Stimulated activated CD8-positive, alpha-beta memory T cell treated with anti-CD3 and anti-CD28 coated beads, Interleukin-12 subunit alpha, Interleukin-12 subunit beta, amount 100 ng/mL, for 4 hours (primary cell): ENCODE data around the gene SLC29A3.
"Not testable (repeated sequence)": the region's sequence is repeated elsewhere in the genome, so short reads cannot be mapped to it uniquely, and the experiment has no call there.

Experiments used
- DNase-seq: peaks from one replicate; pipeline ENCODE4 v3.0.0-alpha.2; 2020; ENCODE audit warnings: low read depth

The SLC29A3 gene

DNA sequence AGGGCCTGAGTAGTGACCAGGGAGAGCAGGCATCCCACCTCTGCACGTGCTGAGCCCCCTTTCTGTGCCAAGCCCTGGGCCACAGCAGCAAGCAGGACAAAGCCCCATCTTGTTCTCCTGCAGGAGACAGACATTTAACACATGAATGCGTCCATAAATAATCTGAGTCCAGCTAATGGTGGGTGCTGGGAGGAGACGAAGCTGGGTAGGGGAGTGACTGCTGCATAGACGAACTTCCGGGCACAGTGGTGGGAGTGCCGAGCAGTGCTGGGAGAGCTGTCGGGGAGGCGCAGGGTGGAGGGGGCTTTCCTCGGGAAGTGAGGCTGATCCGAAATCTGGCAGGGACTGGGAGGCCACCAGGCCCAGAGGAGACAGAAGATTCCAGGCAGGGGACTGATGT is 35.2 kb upstream of the SLC29A3 start:
- DNase-seq = no peak

DNA sequence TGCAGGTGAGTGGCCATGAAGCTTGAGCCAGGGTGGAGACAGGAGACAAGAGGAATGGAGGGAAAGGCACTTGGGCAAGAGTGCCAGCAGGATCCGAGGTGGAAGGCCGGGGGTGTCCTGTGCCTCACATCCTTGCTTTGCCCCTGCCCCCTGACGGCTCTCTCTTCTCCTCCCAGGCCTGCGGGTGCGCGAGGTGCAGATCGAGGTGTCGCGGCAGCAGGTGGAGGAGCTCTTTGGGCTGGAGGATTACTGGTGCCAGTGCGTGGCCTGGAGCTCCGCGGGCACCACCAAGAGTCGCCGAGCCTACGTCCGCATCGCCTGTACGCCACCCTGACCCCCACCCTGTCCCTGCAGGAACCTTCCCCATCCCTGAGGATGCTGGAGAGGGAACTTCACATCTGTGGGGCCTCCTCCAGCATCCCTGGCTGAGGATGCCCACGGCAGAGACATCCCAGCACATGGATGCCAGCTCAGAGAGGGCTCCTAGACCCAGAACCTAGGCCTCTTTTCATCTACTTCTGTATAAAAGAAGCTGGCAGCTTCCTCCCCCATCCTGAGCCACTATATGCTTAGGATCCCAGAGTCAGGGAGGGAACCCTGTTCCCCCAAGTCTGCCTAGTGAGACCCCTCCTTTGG is 34.4 kb upstream of the SLC29A3 start:
- DNase-seq = no peak

DNA sequence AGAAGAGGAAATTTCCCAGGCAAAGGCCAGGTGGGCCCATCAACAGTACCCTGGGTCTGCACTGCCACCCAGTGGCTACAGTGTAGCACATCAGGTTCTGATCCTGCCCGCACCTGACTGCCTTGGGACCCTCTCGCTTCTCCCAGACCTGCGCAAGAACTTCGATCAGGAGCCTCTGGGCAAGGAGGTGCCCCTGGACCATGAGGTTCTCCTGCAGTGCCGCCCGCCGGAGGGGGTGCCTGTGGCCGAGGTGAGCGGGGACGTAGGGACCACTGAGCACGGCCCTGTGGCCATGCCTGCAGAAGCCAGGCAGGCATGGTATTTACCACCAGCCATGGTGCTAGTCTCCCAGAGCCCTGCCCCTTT is 33.9 kb upstream of the SLC29A3 start:
- DNase-seq = no peak

DNA sequence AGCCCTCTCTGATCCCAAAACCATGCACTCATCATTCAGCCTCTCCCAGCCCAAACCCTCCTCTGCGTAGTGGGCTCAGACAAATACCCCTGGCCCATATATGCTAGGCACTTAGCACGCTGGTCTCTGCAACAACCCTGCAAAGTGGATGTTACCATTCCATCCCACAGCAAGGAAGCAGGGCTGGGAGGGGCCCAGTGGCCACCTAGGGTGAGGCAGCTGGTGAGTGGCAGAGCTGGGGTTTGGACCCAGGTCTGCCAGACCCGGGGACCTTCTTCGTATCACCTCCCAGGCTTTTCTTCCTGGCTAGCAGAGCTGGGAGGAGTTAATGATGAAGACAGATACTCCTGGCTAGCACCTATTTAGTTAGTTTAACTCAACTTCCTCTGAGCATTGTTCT is 33.1 kb upstream of the SLC29A3 start:
- no peak for DNase-seq

DNA sequence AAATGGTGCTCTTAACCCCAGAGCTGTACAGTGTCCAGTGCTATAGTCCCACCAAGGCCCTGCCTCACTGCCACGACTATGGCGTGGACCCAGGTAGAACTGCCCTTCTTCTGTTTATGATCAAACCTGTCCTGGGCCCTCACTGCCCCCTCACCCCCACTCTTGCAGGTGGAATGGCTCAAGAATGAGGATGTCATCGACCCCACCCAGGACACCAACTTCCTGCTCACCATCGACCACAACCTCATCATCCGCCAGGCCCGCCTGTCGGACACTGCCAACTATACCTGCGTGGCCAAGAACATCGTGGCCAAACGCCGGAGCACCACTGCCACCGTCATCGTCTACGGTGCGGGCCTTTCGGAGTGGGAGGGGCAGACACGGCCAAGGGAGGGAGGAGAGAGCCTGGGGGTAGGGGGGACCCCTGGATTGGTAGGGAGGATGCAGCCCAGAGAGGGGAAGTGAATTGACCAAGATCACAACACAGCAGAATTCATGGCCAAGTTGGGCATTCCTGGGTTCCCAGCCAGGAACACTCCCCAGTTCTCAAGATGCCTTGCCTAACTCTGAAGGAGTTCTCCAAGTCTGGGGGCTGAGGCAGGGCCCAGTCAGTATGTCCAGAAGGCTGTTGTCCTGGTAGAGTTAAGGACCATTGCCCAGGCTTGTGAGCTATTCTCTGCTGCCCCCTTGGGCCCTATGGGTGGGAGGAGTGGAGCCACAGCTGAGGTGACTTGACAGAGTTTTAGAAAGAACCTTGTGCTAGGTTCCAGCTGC is 32.4 kb upstream of the SLC29A3 start:
- DNase-seq = no peak

DNA sequence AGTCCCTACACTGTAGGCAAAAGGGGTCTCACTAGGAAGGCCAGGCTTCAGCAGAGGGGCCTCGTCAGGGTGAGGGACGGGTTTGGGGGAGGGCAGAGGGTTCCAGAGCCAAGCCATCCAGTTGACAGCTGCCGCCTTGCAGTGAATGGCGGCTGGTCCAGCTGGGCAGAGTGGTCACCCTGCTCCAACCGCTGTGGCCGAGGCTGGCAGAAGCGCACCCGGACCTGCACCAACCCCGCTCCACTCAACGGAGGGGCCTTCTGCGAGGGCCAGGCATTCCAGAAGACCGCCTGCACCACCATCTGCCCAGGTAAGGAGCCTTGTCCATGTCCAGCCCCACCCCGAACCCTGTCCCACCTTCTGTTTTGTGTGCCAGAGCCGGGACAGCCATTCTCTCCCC is 31.6 kb upstream of the SLC29A3 start:
- no peak for DNase-seq

DNA sequence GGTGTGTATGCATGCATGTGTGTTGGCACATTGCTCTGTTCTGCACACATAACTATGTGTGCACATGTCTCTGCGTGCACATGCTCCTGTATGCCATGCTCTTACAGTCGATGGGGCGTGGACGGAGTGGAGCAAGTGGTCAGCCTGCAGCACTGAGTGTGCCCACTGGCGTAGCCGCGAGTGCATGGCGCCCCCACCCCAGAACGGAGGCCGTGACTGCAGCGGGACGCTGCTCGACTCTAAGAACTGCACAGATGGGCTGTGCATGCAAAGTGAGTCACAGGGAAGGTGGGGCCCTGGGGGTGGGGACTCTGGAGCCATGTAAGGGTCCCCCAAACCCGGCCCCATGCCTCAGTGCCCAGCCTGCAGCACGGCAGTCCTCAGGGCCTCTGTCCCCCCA is 30.6 kb upstream of the SLC29A3 start:
- DNase-seq = no peak

DNA sequence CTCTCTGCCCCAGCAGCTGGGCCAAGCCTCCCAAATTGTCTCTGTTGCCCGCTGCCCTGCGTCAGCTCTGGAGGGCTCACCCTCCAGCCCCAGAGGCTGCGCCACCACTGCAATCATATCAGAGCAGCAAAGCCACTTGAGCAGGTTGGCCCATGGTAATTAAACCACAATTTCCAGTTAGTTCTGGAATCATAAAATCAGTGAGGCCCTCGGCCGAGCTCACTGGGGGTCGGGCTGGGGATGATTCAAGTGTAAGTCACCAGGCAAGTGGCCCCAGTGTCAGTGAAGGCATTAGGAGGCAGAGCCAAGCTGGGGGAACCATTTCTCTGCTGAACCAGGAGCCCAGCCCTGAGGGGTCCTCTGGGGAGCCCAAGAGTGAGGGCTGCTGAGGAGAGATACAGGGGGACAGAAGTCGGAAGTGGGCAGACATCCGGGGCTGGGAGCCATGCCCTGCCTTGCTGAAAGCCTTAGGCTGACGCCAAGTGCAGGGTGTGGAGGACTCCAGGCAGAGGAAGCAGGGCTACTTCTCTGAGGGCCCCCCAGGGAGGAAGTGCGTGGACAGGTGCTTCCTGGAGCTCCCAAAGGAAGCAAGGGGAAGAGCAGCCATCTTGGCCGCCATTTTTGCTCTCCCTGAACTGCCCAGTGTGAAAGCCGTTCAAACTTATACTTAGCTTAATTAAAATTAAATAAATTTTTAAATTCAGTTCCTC is 29.5 kb upstream of the SLC29A3 start:
- DNase-seq = no peak

DNA sequence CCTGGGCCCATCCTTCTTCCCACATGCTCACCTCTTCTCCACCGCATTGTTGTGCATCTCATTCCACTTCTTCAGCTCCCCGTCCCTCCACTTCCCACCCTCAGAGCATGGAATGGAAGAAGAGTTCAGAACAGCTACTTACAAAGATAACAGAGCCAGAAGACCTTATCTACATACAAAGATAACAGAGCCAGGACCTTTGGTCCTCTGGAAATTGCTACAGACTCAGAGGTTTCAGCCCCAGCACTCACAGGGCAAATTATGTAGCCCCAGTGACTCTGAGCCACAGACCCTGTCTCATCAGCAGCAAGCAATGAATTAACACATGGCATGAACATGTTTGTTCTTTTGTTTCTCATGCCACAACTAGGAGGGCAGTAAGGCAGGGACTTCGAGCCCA is 28.7 kb upstream of the SLC29A3 start:
- no peak for DNase-seq

DNA sequence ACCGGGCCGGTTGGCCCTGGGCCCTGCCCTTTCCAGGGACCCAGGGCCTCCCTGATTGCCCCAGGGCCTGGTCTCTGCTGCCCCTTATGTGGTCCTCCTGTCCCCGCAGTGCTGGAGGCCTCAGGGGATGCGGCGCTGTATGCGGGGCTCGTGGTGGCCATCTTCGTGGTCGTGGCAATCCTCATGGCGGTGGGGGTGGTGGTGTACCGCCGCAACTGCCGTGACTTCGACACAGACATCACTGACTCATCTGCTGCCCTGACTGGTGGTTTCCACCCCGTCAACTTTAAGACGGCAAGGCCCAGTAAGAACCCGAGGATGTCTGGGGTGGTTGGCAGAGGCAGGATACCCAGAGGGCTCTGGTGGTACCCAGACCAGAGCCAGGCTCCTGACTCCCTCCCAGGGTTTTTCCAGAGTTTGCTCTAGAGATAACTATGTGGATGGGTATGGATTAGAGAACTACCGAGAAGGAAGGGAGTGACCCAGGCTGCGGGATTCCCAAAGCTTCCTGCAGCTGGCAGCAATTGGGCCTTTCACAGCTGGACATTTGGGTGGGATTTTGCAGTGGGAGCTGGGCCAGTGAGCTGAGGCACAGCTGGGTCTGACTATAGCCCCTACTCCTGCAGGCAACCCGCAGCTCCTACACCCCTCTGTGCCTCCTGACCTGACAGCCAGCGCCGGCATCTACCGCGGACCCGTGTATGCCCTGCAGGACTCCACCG is 28.1 kb upstream of the SLC29A3 start:
- no peak for DNase-seq

DNA sequence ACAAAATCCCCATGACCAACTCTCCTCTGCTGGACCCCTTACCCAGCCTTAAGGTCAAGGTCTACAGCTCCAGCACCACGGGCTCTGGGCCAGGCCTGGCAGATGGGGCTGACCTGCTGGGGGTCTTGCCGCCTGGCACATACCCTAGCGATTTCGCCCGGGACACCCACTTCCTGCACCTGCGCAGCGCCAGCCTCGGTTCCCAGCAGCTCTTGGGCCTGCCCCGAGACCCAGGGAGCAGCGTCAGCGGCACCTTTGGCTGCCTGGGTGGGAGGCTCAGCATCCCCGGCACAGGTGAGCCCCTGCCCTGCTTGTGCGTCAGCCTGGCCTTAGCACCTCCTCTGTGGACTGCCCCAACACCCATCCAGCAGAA is 27.5 kb upstream of the SLC29A3 start:
- no peak for DNase-seq

DNA sequence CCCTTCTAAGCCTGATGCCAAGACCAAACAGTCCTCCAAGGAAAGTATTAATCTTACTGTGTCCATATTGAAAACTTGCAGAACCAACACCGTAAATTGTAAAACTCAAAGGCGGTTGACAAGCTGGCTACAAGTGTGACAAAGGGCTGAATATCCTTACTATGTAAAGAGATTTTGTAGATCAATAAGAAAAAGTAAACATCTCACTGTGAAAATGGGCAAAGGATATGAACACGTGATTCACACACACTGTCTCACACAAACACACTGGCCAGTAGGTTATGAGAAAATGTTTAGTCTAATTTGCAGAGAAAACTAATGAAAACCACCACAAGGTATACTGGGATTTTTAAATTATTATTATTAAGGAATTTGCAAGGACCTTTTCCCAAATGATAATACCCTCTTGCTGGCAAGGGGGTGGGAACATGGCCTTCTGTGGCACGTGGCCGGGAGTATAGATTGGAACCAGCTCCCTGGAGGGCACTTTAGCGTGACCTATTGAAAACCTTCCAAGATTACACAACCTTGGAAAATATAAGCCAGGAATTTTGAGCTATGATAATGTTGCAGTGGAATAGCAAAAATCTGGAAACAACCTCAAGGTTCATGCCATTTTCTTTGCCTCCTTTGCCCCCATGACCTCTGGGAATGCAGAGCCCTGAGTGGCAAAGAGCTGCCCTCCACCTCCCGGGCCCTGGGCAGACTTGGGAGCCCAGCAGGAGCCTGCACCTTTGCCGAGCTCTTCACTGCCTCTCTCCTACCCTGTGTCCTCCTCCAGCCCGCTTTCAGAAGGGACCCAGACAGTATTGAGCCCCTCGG is 26.2 kb upstream of the SLC29A3 start:
- DNase-seq = no peak

DNA sequence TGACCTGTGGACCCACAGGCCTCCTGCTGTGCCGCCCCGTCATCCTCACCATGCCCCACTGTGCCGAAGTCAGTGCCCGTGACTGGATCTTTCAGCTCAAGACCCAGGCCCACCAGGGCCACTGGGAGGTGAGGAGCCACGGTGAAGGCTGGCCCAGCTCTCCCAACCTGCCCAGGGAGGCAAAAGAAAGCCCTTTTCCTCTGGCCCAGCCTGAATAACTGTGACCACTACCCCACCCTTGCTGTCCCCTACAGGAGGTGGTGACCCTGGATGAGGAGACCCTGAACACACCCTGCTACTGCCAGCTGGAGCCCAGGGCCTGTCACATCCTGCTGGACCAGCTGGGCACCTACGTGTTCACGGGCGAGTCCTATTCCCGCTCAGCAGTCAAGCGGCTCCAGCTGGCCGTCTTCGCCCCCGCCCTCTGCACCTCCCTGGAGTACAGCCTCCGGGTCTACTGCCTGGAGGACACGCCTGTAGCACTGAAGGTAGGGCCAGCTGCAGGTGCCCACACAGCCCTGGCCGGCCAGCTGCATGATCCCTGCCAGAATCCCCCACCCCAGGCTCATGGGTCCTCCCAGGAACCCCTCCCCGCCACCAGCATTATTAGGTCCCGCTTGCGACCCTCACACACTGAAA is 25.5 kb upstream of the SLC29A3 start:
- no peak for DNase-seq

DNA sequence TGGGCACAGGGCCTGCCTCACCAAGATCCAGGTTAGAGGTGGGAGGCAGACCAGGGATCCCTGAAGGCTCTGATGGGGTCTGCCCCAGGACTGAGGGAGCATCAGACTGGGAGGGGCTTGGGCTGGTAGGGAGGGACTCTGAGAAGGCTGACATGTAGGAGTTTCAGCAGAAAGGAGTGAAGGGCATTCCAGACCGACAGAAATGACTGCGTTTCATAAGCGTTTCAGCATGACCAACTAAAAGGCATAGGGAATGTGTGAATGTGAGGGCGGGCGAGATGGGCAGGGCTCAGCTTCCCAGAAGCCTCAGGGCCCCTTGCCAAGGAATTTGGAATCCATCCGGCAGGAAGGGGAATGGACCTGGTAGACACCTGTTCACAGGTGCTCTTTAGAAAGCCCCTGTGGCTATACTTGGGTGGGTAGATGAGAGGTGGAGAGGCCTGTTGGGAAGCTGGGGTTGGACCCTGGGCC is 24.9 kb upstream of the SLC29A3 start:
- no peak for DNase-seq

DNA sequence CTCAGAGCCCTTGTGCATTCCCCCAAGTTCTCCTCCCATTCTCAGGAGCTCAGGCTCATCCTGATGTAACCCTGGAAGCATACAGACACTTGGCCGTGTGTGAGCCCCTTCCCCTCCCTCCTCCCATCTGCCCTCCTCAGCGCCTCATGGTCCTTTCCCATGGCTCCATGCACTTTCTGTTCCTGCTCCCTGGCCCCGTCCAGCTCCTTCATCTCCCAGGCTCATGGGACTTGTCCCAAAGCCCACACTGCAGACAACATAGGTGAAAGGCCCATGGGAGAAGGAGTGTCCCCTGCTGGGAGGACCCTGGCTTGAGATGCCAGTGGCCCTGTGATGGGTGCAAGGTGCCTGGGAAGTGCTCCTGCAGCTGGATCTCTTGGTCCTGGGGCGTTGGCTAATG is 24.2 kb upstream of the SLC29A3 start:
- no peak for DNase-seq

DNA sequence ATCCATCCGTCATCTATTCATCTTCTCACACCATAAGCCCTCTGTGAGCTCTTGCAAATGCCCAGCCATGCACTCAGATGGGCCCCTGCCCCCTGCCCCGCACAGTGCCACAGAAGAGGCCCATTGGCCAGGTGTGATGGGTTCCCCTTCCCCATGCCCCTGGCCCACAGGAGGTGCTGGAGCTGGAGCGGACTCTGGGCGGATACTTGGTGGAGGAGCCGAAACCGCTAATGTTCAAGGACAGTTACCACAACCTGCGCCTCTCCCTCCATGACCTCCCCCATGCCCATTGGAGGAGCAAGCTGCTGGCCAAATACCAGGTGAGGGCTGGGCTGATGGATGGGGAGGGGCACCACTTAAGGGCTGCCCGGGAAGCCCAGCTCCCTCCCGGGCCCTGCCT is 23.4 kb upstream of the SLC29A3 start:
- DNase-seq = no peak

DNA sequence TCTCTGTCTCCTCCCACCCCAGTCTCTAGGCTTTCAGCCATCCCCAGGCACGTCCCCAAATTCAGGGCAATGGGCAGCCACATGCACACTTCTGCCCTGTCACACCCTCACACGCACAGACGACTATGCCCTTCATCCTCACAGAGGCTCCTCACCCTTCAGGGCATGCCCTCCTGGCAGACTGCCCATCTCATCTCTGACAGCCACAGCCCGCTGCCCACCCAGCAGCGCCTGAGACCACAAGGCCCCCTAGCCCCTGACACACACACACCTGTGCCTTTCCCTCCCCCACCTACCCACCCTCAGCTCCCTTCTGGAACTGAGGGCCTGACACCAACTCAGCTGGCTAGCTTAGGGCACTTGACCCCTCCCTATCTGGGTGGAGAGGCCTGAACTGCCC is 23.0 kb upstream of the SLC29A3 start:
- DNase-seq = no peak

DNA sequence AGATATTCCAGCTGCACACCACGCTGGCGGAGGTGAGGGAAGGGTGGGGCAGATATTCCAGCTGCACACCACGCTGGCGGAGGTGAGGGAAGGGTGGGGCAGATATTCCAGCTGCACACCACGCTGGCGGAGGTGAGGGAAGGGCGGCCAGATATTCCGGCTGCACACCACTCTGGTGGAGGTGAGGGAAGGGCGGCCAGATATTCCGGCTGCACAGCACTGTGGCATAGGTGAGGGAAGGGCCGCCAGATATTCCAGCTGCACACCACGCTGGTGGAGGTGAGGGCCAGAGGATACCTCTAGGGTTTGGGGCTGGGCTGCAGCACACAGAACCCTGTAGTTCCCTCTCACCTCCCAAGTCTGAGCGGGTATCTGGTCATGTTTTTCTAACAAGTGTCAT is 22.2 kb upstream of the SLC29A3 start:
- not testable (repeated sequence) for DNase-seq

DNA sequence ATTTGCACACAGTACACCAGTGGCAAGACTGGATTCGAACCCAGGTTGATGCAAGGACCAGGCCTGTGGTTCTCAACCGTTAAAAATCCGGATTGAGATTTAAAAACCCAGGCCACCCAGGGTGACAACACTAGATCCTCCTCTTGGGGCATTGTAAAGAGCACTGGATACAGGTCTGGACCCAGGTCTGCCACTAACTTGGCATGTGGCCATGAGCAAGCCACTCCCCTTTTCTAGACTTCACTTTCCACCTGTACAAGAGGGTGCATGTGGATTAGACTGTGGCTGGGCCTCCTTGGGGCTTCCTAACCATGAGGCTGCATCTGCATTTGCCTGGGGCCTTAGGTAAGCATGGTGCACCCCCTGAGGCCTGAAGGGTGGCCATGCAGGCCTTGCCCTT is 21.7 kb upstream of the SLC29A3 start:
- DNase-seq = no peak

DNA sequence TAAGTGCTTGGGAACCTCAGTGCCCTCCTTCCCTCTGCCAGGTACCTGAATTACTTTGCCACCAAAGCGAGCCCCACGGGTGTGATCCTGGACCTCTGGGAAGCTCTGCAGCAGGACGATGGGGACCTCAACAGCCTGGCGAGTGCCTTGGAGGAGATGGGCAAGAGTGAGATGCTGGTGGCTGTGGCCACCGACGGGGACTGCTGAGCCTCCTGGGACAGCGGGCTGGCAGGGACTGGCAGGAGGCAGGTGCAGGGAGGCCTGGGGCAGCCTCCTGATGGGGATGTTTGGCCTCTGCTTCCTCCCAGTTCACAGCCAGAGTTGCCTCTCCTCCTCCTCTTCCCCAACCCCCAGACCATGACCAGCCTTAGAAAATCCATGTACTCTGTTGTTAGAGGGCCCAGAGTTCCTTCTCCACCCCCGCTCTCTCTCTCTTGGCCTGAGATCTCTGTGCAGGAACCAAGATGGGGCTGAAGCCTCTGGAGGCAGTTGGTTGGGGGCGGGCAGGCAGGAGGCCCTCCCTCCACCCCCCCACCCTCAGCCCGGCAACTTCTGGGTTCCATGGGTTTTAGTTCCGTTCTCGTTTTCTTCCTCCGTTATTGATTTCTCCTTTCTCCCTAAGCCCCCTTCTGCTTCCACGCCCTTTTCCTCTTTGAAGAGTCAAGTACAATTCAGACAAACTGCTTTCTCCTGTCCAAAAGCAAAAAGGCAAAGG is 19.8 kb upstream of the SLC29A3 start:
- DNase-seq = no peak
